SK-MEL-5 (cell line): Measurements from ENCODE around the gene KPTN. TPM values are rescaled to one million over a fixed set of nuclear protein-coding genes. Genes with fewer than 3 reads are reported as not detected.

Source experiments
- DNase-seq: peaks from one replicate; pipeline ENCODE4 v3.0.0-alpha.2; 2016; ENCODE audit warnings: low read depth, low spot score
- in situ Hi-C: cut with HindIII; loops from 2 replicates; pipeline ENCODE4 v1.10.0; 2016; ENCODE audit warnings: low sequenced_read_pairs, high pct_unique_total_duplicates, low pct_unique_long_range_greater_than_20kb
- total RNA-seq: library from RNA; depleted of rRNA; stranded (reverse); fragments of >200 nt; shearing (Covaris generic); gene quantifications from 2 replicates; pipeline ENCODE4 v1.2.3, GENCODE V29; 2014

KPTN gene
- total RNA-seq, 1 experiment from 2014 or later, result 6.9 TPM

- no peak for DNase-seq
- in situ Hi-C loops, result no loop called here
Observed at GRCh38 chr19:47511128-47511517, 27.1 kb upstream of the KPTN start.

GRCh38 chr19:47510516-47511127 is 26.6 kb upstream of the KPTN start:
- no peak for DNase-seq

DNA sequence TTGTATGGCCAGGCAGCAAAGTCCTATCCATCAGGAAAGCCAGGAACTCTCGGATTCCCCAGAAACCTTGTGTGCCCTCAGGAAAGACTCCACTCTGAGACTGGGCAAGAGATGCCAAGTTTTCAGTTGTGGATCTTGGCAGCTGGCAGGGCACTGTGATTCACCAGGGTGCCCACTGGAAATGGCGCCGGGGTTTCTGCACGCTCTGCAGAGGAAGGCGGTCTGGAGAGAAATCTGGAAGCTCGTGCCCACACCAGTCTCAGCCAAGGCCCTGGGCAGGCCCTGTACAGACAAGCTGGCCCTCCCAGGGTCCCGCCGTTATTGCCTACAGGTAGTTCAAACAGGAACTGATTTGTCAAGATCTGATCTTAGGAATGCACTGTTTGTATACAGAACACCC is 26.0 kb upstream of the KPTN start:
- no peak for DNase-seq
- in situ Hi-C loops, result no loop called here

More at GRCh38 chr19:47510516-47511127, 26.6 kb upstream of the KPTN start:
- in situ Hi-C loops, result no loop called here

- DNase-seq, result no peak
- in situ Hi-C loops, result no loop called here
Observed at GRCh38 chr19:47509170-47509847, 25.3 kb upstream of the KPTN start.

GRCh38 chr19:47508721-47509120 is 24.7 kb upstream of the KPTN start:
- in situ Hi-C loops, result no loop called here
- DNase-seq, result no peak

- DNase-seq, result no peak
- in situ Hi-C loops, result no loop called here
Observed at GRCh38 chr19:47507924-47508553, 24.0 kb upstream of the KPTN start.

GRCh38 chr19:47507012-47507411 is 23.0 kb upstream of the KPTN start:
- in situ Hi-C loops, result no loop called here
- no peak for DNase-seq

DNA sequence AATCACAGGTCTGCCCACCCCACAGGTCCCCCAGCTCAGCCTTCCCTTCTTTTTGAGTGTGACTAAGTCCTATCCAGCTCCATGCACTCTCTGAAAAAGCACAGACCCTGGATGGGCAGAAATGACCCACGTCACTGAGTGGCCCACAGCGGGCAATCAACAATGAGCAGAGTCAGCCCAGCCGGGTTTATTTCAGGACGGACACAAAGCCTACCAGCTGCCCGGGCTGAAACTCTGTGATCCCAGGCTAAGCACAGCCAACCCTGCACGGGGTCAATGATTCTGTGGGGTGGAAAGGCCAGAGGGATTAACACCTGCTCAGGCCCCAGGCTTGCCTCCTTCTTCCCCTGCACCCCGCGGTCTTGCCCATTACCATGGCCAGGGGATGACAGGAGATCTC is 22.4 kb upstream of the KPTN start:
- DNase-seq, result no peak
- in situ Hi-C loops, result no loop called here

- in situ Hi-C loops, result no loop called here
Observed at GRCh38 chr19:47505506-47505905, 21.5 kb upstream of the KPTN start.

DNA sequence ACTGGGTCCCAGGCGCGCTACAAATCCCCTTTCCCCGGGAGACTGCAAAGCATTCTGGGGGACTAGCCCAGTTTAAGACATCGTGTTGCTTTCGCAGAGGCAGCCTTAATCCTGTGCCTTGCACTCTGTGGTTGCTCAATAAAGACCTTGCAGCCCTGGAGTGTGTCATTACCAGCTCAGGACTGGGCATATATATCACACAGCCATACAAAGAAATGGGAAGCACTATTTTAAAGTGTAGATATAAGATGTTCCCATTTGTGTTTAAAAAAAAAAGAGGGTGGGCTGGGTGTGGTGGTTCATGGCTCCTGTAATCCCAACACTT is 19.8 kb upstream of the KPTN start:
- in situ Hi-C loops, result no loop called here
- no peak for DNase-seq

More at GRCh38 chr19:47505506-47505905, 21.5 kb upstream of the KPTN start:
- no peak for DNase-seq

DNA sequence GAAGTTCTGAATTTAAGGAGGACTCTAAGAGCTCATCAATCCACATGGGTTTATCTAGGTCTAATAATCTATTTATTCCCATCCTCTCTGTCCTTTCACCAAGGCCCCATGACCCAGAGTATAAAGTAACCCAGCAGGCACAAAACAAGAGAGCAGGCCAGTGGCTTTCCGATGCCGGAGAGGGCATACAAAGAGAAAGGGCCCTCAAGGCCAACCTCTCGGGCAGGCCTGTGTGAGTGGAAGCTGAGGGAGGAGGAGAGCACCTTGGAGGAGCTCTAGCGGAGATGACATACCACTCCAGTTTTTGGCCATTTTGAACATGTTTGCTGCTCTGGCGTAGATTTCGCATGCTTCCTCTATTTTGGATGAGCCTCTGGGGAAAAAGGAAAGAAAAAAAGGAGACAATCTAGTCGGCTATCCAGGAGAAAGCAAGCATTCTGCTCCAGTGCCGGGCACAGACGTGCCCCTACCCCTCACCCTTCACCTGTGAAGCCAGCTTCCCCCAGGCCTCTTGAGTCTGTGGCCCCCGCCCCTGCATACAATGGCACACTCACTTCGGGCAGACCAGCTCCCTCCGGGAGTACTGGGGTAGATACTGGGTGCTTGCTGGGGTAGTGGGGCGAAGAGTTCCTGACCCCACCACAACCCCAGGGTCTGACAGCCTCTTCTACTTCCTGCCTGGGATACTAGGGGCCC is 19.3 kb upstream of the KPTN start:
- DNase-seq, result no peak
- in situ Hi-C loops, result no loop called here

DNA sequence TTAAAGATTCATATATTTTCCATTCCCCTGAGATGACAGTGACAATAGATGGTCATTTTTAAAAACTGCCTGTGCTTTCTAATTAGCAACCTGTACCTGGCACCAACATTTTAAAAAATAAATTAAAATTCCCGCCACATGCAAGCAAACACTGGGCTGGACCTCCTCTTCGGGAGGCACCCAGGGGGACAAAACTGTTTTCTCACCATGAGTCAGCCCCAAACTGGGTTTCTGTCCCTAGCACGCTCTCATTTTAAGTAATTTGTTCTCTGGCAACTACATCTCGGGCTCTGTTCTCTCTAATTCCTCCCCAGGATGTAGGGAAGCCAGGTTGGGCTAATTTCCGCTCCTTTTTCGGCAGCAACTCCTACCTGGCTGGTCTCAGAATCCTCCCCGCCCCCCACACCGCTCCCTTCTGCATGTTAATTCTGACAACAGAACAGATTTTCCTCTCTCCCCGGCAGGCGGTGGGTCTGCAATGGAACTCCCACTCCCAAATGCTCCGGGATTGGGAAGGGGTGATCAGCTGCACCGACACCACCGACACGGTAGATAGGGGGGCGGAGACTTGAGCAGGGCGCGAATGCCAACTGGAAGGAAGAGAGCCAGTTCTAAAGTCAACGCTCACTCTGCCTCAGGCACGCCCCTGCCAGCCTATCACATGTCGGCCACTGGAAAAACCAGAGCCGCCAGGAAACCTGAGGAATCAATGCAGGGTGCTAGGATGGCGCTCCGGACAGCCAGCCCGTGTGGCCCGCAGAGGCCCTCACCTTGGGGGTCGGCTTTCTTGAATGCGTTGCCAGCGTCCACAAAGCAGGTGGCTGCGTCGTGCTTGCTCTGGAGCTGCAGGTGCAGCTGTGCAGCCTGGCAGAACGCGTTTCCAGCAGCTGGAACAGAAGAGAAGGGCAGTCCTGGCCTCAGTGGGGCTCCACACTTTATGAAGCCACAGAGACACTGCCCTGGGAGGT is 16.1 kb upstream of the KPTN start:
- in situ Hi-C loops, result no loop called here
- no peak for DNase-seq

DNA sequence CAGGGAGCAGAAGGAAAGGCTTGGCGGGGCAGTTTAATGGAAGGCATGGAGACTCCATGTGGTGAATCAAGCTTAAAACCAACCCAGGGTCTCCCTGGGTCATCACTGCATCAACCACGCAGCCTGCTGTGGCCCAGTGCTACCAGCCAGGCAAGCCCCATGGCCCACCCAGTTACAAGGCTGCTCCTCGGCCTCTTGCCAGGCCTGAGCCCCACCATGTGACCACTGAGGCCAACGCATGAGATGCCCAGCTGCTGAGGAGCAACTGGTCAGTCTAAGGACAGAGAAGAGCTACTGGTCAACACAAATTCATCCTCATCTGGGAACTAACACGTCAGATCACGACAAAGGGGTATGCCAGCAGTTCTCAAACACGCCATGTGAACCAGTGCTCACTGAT is 15.4 kb upstream of the KPTN start:
- in situ Hi-C loops, result no loop called here
- DNase-seq, result no peak

DNA sequence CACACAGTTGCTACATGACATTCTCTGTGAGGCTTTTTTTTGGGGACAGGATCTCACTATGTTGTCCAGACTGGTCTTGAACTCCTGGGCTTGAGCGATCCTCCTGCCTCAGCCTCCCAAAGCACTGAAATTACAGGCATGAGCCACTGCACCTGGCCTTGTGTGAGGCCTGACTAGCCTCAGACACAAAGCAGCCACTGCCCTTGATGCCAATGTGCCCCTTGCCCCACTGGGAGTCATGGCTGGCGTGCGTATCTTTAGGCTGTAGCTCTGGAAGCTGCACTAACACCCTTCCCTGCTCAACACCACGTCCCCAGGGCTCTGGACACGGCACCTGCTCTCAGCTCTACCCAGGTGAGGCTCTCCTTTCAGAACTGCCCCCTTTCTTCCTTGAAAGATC is 14.5 kb upstream of the KPTN start:
- in situ Hi-C loops, result no loop called here
- no peak for DNase-seq

- in situ Hi-C loops, result no loop called here
- no peak for DNase-seq
Observed at GRCh38 chr19:47497821-47498520, 14.0 kb upstream of the KPTN start.

GRCh38 chr19:47497050-47497766 is 13.2 kb upstream of the KPTN start:
- in situ Hi-C loops, result no loop called here
- no peak for DNase-seq
